NCI-H187 (cell line): ENCODE results near the gene PID1.
"Not testable (repeated sequence)": the region's sequence is repeated elsewhere in the genome, so short reads cannot be mapped to it uniquely, and the experiment has no call there.

Source experiments
- DNase-seq, 2 experiments: peaks; one replicate each; lab custom pipeline; 2025; lab: John Stamatoyannopoulos, UW

The PID1 gene

GRCh38 chr2:229111744-229112143 lies 159.3 kb downstream of the PID1 start:
- DNase-seq, result no peak

- no peak for DNase-seq
Measured at GRCh38 chr2:229109195-229109594, 161.9 kb downstream of the PID1 start.

- no peak for DNase-seq
Measured at GRCh38 chr2:229107601-229108000, 163.5 kb downstream of the PID1 start.

- DNase-seq, result no peak
Measured at GRCh38 chr2:229104974-229105387, 166.1 kb downstream of the PID1 start.

- no peak for DNase-seq
Measured at GRCh38 chr2:229104025-229104424, 167.1 kb downstream of the PID1 start.

GRCh38 chr2:229101314-229101713 lies 169.8 kb downstream of the PID1 start:
- DNase-seq, result no peak

GRCh38 chr2:229099231-229099630 lies 171.9 kb downstream of the PID1 start:
- no peak for DNase-seq

- DNase-seq, result no peak
Measured at GRCh38 chr2:229098801-229099200, 172.3 kb downstream of the PID1 start.

- DNase-seq, result no peak
Measured at GRCh38 chr2:229096409-229097066, 174.5 kb downstream of the PID1 start.

GRCh38 chr2:229095472-229095871 lies 175.6 kb downstream of the PID1 start:
- DNase-seq, result no peak

- DNase-seq, result no peak
Measured at GRCh38 chr2:229090225-229090624, 180.9 kb downstream of the PID1 start.

GRCh38 chr2:229089776-229090175 lies 181.3 kb downstream of the PID1 start:
- peak in 1 of 2 experiments; percentile 6 for DNase-seq

- no peak for DNase-seq
Measured at GRCh38 chr2:229088966-229089700, 182.0 kb downstream of the PID1 start.

GRCh38 chr2:229088517-229088913 lies 182.6 kb downstream of the PID1 start:
- DNase-seq, result no peak

- peak in 1 of 2 experiments; percentile 3 for DNase-seq
Measured at GRCh38 chr2:229087843-229088516, 183.1 kb downstream of the PID1 start.

- peak in 1 of 2 experiments; percentile 15 for DNase-seq
Measured at GRCh38 chr2:229087267-229087666, 183.8 kb downstream of the PID1 start.

- no peak for DNase-seq
Measured at GRCh38 chr2:229085439-229085838, 185.6 kb downstream of the PID1 start.

- no peak for DNase-seq
Measured at GRCh38 chr2:229084447-229084846, 186.6 kb downstream of the PID1 start.

GRCh38 chr2:229083606-229084340 lies 187.3 kb downstream of the PID1 start:
- DNase-seq, result peak; percentile 60 to 86

- peak in 1 of 2 experiments; percentile 4 for DNase-seq
Measured at GRCh38 chr2:229081411-229081810, 189.7 kb downstream of the PID1 start.

GRCh38 chr2:229080172-229080571 lies 190.9 kb downstream of the PID1 start:
- DNase-seq, result no peak

GRCh38 chr2:229076886-229077285 lies 194.2 kb downstream of the PID1 start:
- DNase-seq, result not testable (repeated sequence)
